K562 (cell line): ENCODE data around the gene DUOX2. TPM values are rescaled to one million over a fixed set of nuclear protein-coding genes. Genes with fewer than 3 reads are reported as not detected.

Experiments
- ARID1B ChIP-seq: fragments of 450-650 bp; IDR thresholded peaks from 2 replicates; pipeline ENCODE4 v1.6.1; 2016; ENCODE audit warnings: antibody characterized with exemption, mild to moderate bottlenecking, inconsistent platforms
- BCL6 ChIP-seq: fragments of 250-450 bp; sonication (Bioruptor Pico); IDR thresholded peaks from 2 replicates; pipeline ENCODE4 v1.4.0; 2020
- COPS2 ChIP-seq: fragments of 450-650 bp; conservative IDR thresholded peaks from 2 replicates; pipeline ENCODE4 v1.6.1; 2016; ENCODE audit warnings: mild to moderate bottlenecking, moderate library complexity
- E4F1 ChIP-seq: fragments of 250-450 bp; sonication (Bioruptor Pico); IDR thresholded peaks from 2 replicates; pipeline ENCODE4 v1.5.0; 2021; ENCODE audit warnings: mild to moderate bottlenecking, borderline replicate concordance
- ETV5 ChIP-seq: sonication (generic); formaldehyde crosslinking; IDR thresholded peaks from 2 replicates; pipeline ENCODE4 v1.4.0; 2020; ENCODE audit warnings: low read depth, mild to moderate bottlenecking, missing genetic modification reagents
- GABPA ChIP-seq: fragments of 200-800 bp; sonication (Bioruptor generic); conservative IDR thresholded peaks from 2 replicates; pipeline ENCODE4 v1.6.1; 2016; ENCODE audit warnings: low read depth, missing genetic modification characterization, missing compliant biosample characterization
- MAZ ChIP-seq, 2 experiments: fragments of 450-650 bp in 1 of 2; sonication (generic) in 1 of 2; formaldehyde crosslinking; IDR thresholded peaks in 1 of 2; conservative IDR thresholded peaks in 1 of 2; 2 replicates each; pipeline versions ENCODE4 v1.4.0 to v1.5.0; 2020; ENCODE audit warnings: mild to moderate bottlenecking in 1 of 2, missing genetic modification reagents in 1 of 2
- NR0B1 ChIP-seq: fragments of 450-650 bp; IDR thresholded peaks from one replicate; pipeline ENCODE4 v1.6.1; 2018; ENCODE audit warnings: mild to moderate bottlenecking, moderate library complexity; ENCODE audit not compliant: partially characterized antibody
- RERE ChIP-seq: sonication (generic); formaldehyde crosslinking; IDR thresholded peaks from 2 replicates; pipeline ENCODE4 v1.8.0; 2023; ENCODE audit warnings: missing genetic modification reagents, mild to moderate bottlenecking, borderline replicate concordance
- SAFB2 ChIP-seq: fragments of 200-400 bp; formaldehyde crosslinking; IDR thresholded peaks from 2 replicates; pipeline ENCODE4 v1.6.1; 2018; ENCODE audit warnings: borderline replicate concordance, low read length, low read depth, moderate library complexity; ENCODE audit not compliant: severe bottlenecking
- TEAD1 ChIP-seq, 2 experiments: fragments of 450-650 bp in 1 of 2; sonication (generic) in 1 of 2; formaldehyde crosslinking; IDR thresholded peaks; 2 replicates each; pipeline versions ENCODE4 v1.4.0 to v1.8.0; 2020 to 2022; ENCODE audit warnings: mild to moderate bottlenecking in 2 of 2, missing genetic modification reagents in 1 of 2
- THAP12 ChIP-seq: fragments of 250-450 bp; sonication (Bioruptor Pico); IDR thresholded peaks from 2 replicates; pipeline ENCODE4 v1.9.0; 2021; ENCODE audit warnings: mild to moderate bottlenecking, inconsistent platforms
- ZNF655 ChIP-seq: fragments of 250-450 bp; sonication (Bioruptor Pico); IDR thresholded peaks from 2 replicates; pipeline ENCODE4 v1.5.0; 2021
- ZNF696 ChIP-seq: fragments of 250-450 bp; sonication (Bioruptor Pico); conservative IDR thresholded peaks from 2 replicates; pipeline ENCODE4 v1.4.0; 2020; ENCODE audit warnings: mild to moderate bottlenecking, moderate library complexity
- polyA plus RNA-seq, 8 experiments: library from polyadenylated mRNA; depleted of rRNA in 4 of 8; stranded (reverse) in 5 of 8; unstranded in 3 of 8; fragments of >200 nt; fragmentation: Nextera tagmentation in 2 of 8; fragmentation: Illumina TruSeq in 1 of 8; extraction: Ambion mirVana in 2 of 8; extraction: Trizol in 1 of 8; gene quantifications; 2 replicates each; pipeline versions ENCODE4 v1.2.1 to v1.2.3, GENCODE V29; 2011 to 2014; ENCODE audit warnings: inconsistent platforms in 1 of 8, missing spikeins in 1 of 8
- total RNA-seq, 7 experiments: library from RNA; depleted of rRNA in 6 of 7; stranded (reverse); fragments of >200 nt in 6 of 7; fragmentation: Illumina TruSeq in 2 of 7; extraction: Trizol in 2 of 7; gene quantifications; 2 replicates each; pipeline versions ENCODE4 v1.2.1 to v1.2.3, GENCODE V29; 2011 to 2021; ENCODE audit warnings: low replicate concordance in 1 of 7

Gene DUOX2
- total and polyA plus RNA-seq, 9 of the 15 experiments (the other 6 are each of a cell fraction or from before 2014, with no cell fraction given) = 0.01 to 0.03 (median 0.02) TPM; not detected in 6

GRCh38 chr15:45118131-45118588, 4.2 kb upstream of the DUOX2 start (continued):
- TF ChIP-seq SAFB2 (no peak), TEAD1 (CRISPR knock-in tag; IDR thresholded peaks at IDR 0.05) (no peak), GABPA (no peak), RERE (CRISPR knock-in tag) (no peak), MAZ (CRISPR knock-in tag; conservative IDR thresholded peaks at IDR 0.05 in 1 of 2, IDR thresholded peaks at IDR 0.05 in 1 of 2) (peak in 1 of 2 experiments; percentile 57; a peak in 2 of 4 replicates), ETV5 (peak; percentile 51; the same call in 1 of the 2 replicates), THAP12 (CRISPR knock-in tag) (no peak), ZNF696 (CRISPR knock-in tag) (no peak), E4F1 (CRISPR knock-in tag) (no peak), ZNF655 (CRISPR knock-in tag) (no peak), NR0B1 (no peak), BCL6 (no peak), ARID1B (no peak), COPS2 (no peak)
